ENCODE measurements around the gene RNF145. TPM values are rescaled to one million over a fixed set of nuclear protein-coding genes. Genes with fewer than 3 reads are reported as not detected.
"Not testable (repeated sequence)": the region's sequence is repeated elsewhere in the genome, so short reads cannot be mapped to it uniquely, and the experiment has no call there.

The RNF145 gene
- total RNA-seq, 1 experiment from 2014 or later = 40.6 TPM

DNA sequence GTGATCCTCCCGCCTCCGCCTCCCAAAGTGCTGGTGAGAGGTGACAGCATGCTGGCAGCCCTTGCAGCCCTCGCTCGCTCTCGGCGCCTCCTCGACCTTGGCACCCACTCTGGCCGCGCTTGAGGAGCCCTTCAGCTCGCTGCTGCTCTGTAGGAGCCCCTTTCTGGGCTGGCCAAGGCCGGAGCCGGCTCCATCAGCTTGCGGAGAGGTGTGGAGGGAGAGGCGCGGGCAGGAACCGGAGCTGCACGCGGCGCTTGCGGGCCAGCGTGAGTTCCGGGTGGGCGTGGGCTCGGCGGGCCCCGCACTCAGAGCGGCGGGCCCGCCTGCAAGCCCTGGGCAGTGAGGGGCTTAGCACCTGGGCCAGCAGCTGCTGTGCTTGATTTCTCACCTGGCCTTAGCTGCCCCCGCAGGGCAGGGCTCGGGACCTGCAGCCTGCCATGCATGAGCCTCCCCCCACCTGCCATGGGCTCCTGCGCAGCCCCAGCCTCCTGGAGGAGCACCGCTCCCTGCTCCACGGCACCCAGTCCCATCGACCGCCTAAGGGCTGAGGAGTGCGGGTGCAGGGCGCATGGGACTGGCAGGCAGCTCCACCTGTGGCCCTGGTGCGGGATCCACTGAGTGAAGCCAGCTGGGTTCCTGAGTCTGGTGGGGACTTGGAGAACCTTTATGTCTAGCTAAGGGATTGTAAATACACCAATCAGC lies 90.2 kb downstream of the RNF145 start:
- not testable (repeated sequence) for DNase-seq (ENCODE audit: low read depth)

GRCh38 chr5:159113405-159113804 lies 95.9 kb downstream of the RNF145 start:
- DNase-seq (ENCODE audit: low read depth) = no peak

DNA sequence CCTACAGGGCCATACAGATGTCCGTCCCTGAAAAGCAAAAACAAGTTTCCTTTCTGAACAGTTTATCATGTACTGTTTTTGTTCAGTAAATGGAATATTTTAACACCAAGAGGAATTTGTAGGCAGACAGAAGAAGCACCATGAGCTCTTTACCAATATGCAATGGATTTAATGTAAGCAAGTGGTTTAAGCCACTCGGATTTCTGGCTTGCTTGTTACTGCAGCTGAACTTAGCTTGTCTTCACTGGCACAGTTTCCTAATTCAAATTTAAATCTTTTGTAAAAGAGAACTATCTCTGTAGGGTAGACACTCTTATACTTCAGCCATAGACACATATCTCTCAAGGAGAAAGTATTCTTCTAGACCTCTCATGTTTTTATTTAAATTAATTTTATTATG lies 96.9 kb downstream of the RNF145 start:
- no peak for DNase-seq (ENCODE audit: low read depth)

Other genes with a start within 250 kb of the RNF145 start
- 6.3 and 6.4 TPM in 2 replicates for gene EBF1, start 109.6 kb downstream of the RNF145 start, total RNA-seq (2014; rRNA removed; shearing (Covaris generic))
- gene UBLCP1, start 53.7 kb upstream of the RNF145 start, total RNA-seq (2014; rRNA removed; shearing (Covaris generic)) = 59.3 and 86.7 TPM in 2 replicates
- 0.06 TPM in 1 of 2 replicates, not detected in the other for gene IL12B, start 120.9 kb upstream of the RNF145 start, total RNA-seq (2014; rRNA removed; shearing (Covaris generic))